Activated T-helper 17 cell treated with anti-CD3 and anti-CD28 coated beads, Interleukin-2, amount 50 U/mL, for 72 hours (primary cell): ENCODE measurements around the gene RAB13. TPM values are rescaled to one million over a fixed set of nuclear protein-coding genes. Genes with fewer than 3 reads are reported as not detected.

Experiments
- ATAC-seq: fragments of 150-1000 bp; cut with Tn5 transposase; replicated peaks from 2 replicates; pipeline ENCODE4 v1.10.0; 2021; ENCODE audit warnings: mild to moderate bottlenecking, moderate library complexity
- H3K27ac Mint-ChIP-seq: one replicate; pipeline ENCODE4 v1.8.0; 2022; ENCODE audit warnings: mixed read lengths
- H3K27me3 Mint-ChIP-seq: one replicate; pipeline ENCODE4 v1.8.0; 2022; ENCODE audit warnings: mixed read lengths
- H3K36me3 Mint-ChIP-seq: one replicate; pipeline ENCODE4 v1.8.0; 2022; ENCODE audit warnings: low read depth, mild to moderate bottlenecking, mixed read lengths
- H3K4me1 Mint-ChIP-seq: one replicate; pipeline ENCODE4 v1.8.0; 2022; ENCODE audit warnings: mixed read lengths
- H3K4me3 Mint-ChIP-seq: one replicate; pipeline ENCODE4 v1.8.0; 2022; ENCODE audit warnings: mild to moderate bottlenecking, mixed read lengths
- H3K9me3 Mint-ChIP-seq: one replicate; pipeline ENCODE4 v1.8.0; 2022; ENCODE audit warnings: mixed read lengths
- total RNA-seq, 2 donors: library from RNA; stranded (reverse); gene quantifications; one replicate each; pipeline ENCODE4 v1.2.3, GENCODE V29; 2022

Gene RAB13
- total RNA-seq, 2 donors from 2014 or later: 0.66 to 0.91 TPM

- Mint-ChIP-seq H3K27ac (peak overlapping the region; percentile 94), H3K9me3 (no peaks in the 10 kb centered on the region), H3K4me3 (peak overlapping the region; percentile 99), H3K27me3 (no peaks in the 10 kb centered on the region), H3K36me3 (peaks cover 18% of the 10 kb centered on the region), H3K4me1 (peaks cover 24% of the 10 kb centered on the region)
- no peak for ATAC-seq
Observed at GRCh38 chr1:153968408-153968807, 17.7 kb downstream of the RAB13 start.

GRCh38 chr1:153968000-153968363 lies 18.2 kb downstream of the RAB13 start:
- Mint-ChIP-seq H3K27ac (peak overlapping the region; percentile 94), H3K4me3 (peak overlapping the region; percentile 99), H3K36me3 (peaks cover 15% of the 10 kb centered on the region)

GRCh38 chr1:153967107-153967999 lies 18.8 kb downstream of the RAB13 start, which contains the start of gene CREB3L4:
TSS of gene CREB3L4 (plus strand) at chr1:153967902. CDS start at chr1:153968526, 624 bp downstream.
- peak within 1 kb of the TSS; percentile 99 for H3K4me3 Mint-ChIP-seq
- H3K27me3 Mint-ChIP-seq: no peaks in the 10 kb centered on the region
- peak; percentile 77 for ATAC-seq
- no peaks in the 10 kb centered on the region for H3K9me3 Mint-ChIP-seq
- peaks cover 27% of the 10 kb centered on the region for H3K4me1 Mint-ChIP-seq
- H3K27ac Mint-ChIP-seq: peak within 1 kb of the TSS; percentile 94
- H3K36me3 Mint-ChIP-seq: peaks cover 21% of the 10 kb centered on the region

More at GRCh38 chr1:153968000-153968363, 18.2 kb downstream of the RAB13 start:
- Mint-ChIP-seq H3K27me3 (no peaks in the 10 kb centered on the region), H3K9me3 (no peaks in the 10 kb centered on the region), H3K4me1 (peaks cover 24% of the 10 kb centered on the region)
- ATAC-seq: no peak

DNA sequence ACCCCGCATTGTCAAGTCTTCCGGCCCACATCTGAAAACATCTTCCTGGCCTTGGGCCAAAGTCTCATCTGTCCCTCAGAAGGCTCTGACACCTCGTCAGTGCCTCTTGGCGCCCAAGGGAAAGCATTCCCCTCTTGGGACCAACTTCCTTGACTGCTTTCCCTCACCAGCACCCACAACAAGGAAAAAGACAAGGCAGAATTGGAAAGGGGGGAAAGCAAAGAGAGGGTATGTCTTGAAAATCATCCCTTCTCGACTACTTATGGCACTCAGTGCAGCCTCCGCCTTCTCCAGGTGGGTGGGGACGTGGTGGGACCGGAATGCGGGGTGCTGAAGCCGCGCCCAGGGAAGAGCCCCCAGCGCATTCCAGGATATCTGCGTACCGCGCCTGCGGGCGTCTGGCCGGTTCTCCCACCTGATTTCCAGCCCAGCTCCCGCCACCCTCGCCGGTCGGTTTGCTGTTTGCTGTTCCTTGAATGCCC lies 22.2 kb downstream of the RAB13 start:
- Mint-ChIP-seq H3K4me3 (peak overlapping the region; percentile 99), H3K27ac (peak overlapping the region; percentile 86), H3K36me3 (peaks cover 56% of the 10 kb centered on the region), H3K9me3 (no peaks in the 10 kb centered on the region), H3K4me1 (peaks cover 30% of the 10 kb centered on the region), H3K27me3 (no peaks in the 10 kb centered on the region)
- ATAC-seq: no peak

DNA sequence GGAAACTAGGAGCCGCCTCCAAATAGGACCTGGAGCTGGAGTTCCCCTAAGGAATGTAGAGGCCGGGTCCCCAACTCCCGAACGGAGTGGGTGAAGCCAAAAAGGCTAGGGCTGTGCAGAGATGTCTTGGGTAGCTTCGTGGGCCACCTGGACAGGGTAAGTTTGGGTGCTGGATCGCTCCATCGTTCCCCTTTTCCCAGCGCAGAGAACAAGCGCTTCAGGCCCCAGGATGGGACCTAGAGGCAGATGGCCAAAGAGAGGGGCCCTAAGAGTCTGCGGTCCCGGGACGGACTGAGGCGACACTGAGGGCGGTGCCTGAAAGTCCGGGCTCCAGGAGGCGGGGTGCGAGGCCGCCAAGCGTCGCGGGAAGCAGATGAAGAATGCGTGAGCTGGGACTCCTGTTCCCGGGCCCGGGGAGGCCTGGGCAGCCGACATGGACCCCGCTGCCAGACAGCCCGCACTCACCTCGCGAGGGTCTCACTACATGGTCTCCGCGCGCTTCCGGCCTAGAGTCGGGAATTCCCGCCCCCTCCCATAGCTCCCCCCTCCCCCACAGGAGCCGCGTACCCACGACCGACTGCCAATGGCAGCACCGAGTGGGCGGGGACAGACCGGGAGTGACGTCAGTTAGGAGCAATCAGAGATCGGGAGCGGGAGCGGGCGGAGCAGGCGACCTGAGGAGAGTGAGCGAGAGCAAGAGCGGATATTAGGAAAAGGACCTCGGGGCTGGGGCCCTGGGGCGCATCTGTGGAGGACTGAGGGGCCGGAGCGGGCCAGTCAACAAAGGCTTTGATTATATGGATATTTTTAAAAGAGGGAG lies 22.9 kb downstream of the RAB13 start, which contains the start of gene SLC39A1:
TSS of gene SLC39A1 (minus strand) at position 508 of the 820 bp plus-strand sequence. CDS start 822 bp downstream, outside the sequence.
- H3K4me3 Mint-ChIP-seq: peak within 1 kb of the TSS; percentile 99
- peak; percentile 66 for ATAC-seq
- H3K9me3 Mint-ChIP-seq: no peaks in the 10 kb centered on the region
- H3K36me3 Mint-ChIP-seq: peaks cover 62% of the 10 kb centered on the region
- H3K27me3 Mint-ChIP-seq: no peaks in the 10 kb centered on the region
- H3K4me1 Mint-ChIP-seq: peaks cover 35% of the 10 kb centered on the region
- peak within 1 kb of the TSS; percentile 86 for H3K27ac Mint-ChIP-seq

DNA sequence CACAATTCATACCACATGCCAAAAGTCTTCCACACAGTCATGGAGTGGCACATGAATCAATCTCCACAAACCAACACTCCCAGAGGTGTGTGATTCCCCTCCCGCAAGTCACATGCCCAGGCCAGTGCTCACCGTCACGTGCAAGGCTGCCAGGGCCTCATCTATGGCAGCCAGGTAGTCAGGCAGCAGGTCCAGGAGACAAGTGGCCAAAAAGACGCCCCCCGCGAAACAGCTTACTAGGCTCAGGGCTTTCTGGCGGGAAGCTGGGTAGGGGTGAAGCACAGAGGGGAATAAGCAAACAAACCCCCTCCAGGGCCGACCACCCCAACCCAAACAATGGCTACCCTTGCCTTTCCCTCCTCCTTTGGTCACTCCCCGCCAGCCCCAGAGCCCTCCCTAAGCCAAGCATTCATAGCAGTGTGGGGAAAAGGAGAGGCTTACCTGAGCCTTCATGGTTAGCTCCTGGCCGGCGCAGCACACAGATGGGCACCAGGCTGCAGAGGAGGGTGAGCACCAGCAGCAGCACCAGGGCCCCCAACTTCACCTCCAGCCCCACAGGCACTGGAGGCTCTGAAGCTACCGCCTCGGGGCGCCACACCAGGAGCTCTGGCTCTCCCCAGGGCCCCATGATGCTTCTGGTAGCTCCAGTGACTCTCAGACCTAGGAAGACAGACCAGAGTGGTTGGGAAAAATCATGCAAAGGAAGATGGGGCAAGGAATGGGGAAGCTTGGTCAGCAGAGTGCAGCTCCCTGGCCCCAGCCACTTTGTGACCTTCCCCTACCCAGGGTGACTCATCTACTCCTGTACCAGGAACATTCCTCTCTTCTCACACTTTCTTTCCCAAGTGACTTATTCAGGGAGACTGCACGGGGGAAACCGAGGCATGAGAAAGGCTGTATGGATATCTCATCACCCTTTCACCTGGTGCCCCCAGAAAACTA lies 23.8 kb downstream of the RAB13 start:
- Mint-ChIP-seq H3K9me3 (no peaks in the 10 kb centered on the region), H3K27ac (peak overlapping the region; percentile 86), H3K27me3 (no peaks in the 10 kb centered on the region), H3K4me1 (peaks cover 29% of the 10 kb centered on the region), H3K4me3 (peak overlapping the region; percentile 99), H3K36me3 (peaks cover 71% of the 10 kb centered on the region)
- ATAC-seq: no peak

GRCh38 chr1:153961421-153961820 lies 24.7 kb downstream of the RAB13 start:
- peaks cover 73% of the 10 kb centered on the region for H3K36me3 Mint-ChIP-seq
- H3K4me3 Mint-ChIP-seq: peak overlapping the region; percentile 99
- H3K9me3 Mint-ChIP-seq: no peaks in the 10 kb centered on the region
- peaks cover 29% of the 10 kb centered on the region for H3K4me1 Mint-ChIP-seq
- H3K27ac Mint-ChIP-seq: peak overlapping the region; percentile 86
- ATAC-seq: no peak
- H3K27me3 Mint-ChIP-seq: no peaks in the 10 kb centered on the region

DNA sequence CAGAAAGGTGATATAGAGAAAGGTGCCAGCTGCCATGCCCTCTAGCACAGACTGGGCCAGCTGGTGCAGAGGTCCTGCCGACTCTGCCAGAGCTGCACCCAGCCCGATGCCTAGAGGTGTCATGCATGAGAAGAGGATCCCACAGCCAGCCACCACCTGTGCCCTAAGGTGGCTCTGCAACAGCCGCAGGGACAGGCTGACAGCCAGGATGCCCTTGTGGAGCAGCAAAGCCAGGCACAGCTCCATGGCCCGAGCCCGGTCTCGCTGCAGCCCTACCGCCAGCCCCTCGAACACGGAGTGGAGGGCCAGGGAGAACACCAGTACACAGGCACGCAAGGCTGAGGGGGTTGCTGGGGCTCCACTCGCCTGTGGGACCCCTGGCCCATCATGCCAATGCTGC lies 25.9 kb downstream of the RAB13 start:
- no peak for ATAC-seq
- Mint-ChIP-seq H3K4me3 (peak overlapping the region; percentile 99), H3K27ac (no peak overlapping the region), H3K4me1 (peaks cover 27% of the 10 kb centered on the region), H3K27me3 (no peaks in the 10 kb centered on the region), H3K36me3 (peaks cover 74% of the 10 kb centered on the region), H3K9me3 (no peaks in the 10 kb centered on the region)

DNA sequence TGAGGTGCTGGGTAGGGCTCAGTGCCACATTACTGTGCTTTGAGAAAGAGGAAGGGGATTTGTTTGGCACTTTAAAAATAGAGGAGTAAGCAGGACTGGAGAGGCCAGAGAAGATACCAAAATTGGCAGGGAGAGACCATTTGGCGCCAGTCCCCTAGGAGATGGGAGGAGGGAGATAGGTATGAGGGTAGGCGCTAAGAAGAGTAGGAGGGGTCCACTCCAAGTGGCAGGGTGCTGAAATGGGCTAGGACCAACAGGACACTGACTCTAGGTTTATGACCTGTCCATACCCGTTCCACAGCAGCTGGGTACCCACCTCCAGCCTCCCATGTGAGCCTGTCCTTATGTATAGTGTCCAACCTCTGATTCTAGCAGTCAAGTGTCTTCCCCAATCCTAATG lies 26.7 kb downstream of the RAB13 start:
- Mint-ChIP-seq H3K9me3 (no peaks in the 10 kb centered on the region), H3K36me3 (peaks cover 79% of the 10 kb centered on the region), H3K27me3 (no peaks in the 10 kb centered on the region), H3K27ac (peak overlapping the region; percentile 90), H3K4me1 (peaks cover 28% of the 10 kb centered on the region), H3K4me3 (peak overlapping the region; percentile 99)
- ATAC-seq: no peak

- no peak for ATAC-seq
- Mint-ChIP-seq H3K4me3 (peak overlapping the region; percentile 99), H3K27me3 (no peaks in the 10 kb centered on the region), H3K9me3 (no peaks in the 10 kb centered on the region), H3K4me1 (peaks cover 34% of the 10 kb centered on the region), H3K36me3 (peaks cover 85% of the 10 kb centered on the region), H3K27ac (peak overlapping the region; percentile 90)
Observed at GRCh38 chr1:153958961-153959260, 27.2 kb downstream of the RAB13 start.

- peak; percentile 84 for ATAC-seq
- peak within 1 kb of the TSS; percentile 99 for H3K4me3 Mint-ChIP-seq
- peaks cover 35% of the 10 kb centered on the region for H3K4me1 Mint-ChIP-seq
- no peaks in the 10 kb centered on the region for H3K27me3 Mint-ChIP-seq
- H3K9me3 Mint-ChIP-seq: no peaks in the 10 kb centered on the region
- H3K27ac Mint-ChIP-seq: peak within 1 kb of the TSS; percentile 90
- peaks cover 91% of the 10 kb centered on the region for H3K36me3 Mint-ChIP-seq
Observed at GRCh38 chr1:153958111-153958960, 27.8 kb downstream of the RAB13 start, which contains the start of gene CRTC2. TSS of gene CRTC2 (minus strand) at chr1:153958612. CDS start at chr1:153958497, 115 bp downstream.

DNA sequence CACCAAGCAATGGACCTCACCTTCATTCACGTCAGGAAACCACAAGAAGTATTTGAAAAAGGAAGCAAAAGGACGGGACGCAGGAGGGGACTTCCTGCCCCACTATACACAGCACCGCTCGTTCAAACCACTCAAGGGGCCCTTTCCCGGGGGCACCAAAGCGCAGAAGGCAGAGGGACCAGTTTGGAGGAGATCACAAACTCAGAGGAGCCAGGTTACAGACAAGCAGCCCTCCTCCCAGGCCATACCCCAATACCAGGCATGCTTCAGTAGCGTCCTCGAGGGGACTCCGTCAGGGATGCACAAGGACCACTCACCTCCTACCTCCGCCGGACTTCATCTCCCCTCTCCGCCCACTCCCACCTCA lies 28.4 kb downstream of the RAB13 start:
- Mint-ChIP-seq H3K36me3 (peaks cover 92% of the 10 kb centered on the region), H3K4me1 (peaks cover 35% of the 10 kb centered on the region), H3K4me3 (peak overlapping the region; percentile 99), H3K27me3 (no peaks in the 10 kb centered on the region), H3K9me3 (no peaks in the 10 kb centered on the region), H3K27ac (peak overlapping the region; percentile 90)
- peak; percentile 25 for ATAC-seq
